Umbilical cord (tissue), 2 donors: ENCODE measurements around the gene HDLBP. TPM values are rescaled to one million over a fixed set of nuclear protein-coding genes. Genes with fewer than 3 reads are reported as not detected.
"Not testable (repeated sequence)": the region's sequence is repeated elsewhere in the genome, so short reads cannot be mapped to it uniquely, and the experiment has no call there.

Source experiments
- DNase-seq: peaks from one replicate; pipeline ENCODE4 v3.0.0-alpha.2; 2015; ENCODE audit warnings: low spot score
- total RNA-seq: library from RNA; depleted of rRNA; stranded (reverse); fragments of >200 nt; gene quantifications from one replicate; pipeline ENCODE4 v1.2.3, GENCODE V29; 2014; ENCODE audit warnings: low replicate concordance; ENCODE audit not compliant: insufficient read depth

The HDLBP gene
- total RNA-seq, 1 donor from 2014 or later = 1,280 TPM

GRCh38 chr2:241213041-241213440, 102.4 kb downstream of the HDLBP start:
- DNase-seq = no peak

- DNase-seq = no peak
Measured at GRCh38 chr2:241211276-241211675, 104.2 kb downstream of the HDLBP start.

- no peak for DNase-seq
Measured at GRCh38 chr2:241209271-241209670, 106.2 kb downstream of the HDLBP start.

GRCh38 chr2:241208058-241208457, 107.4 kb downstream of the HDLBP start:
- no peak for DNase-seq

GRCh38 chr2:241207641-241208040, 107.8 kb downstream of the HDLBP start:
- no peak for DNase-seq

- no peak for DNase-seq
Measured at GRCh38 chr2:241207151-241207550, 108.3 kb downstream of the HDLBP start.

- DNase-seq = no peak
Measured at GRCh38 chr2:241205086-241205485, 110.4 kb downstream of the HDLBP start.

- no peak for DNase-seq
Measured at GRCh38 chr2:241204490-241204889, 111.0 kb downstream of the HDLBP start.

- no peak for DNase-seq
Measured at GRCh38 chr2:241204010-241204384, 111.5 kb downstream of the HDLBP start.

GRCh38 chr2:241203218-241204009, 112.1 kb downstream of the HDLBP start:
- no peak for DNase-seq

GRCh38 chr2:241202681-241203080, 112.8 kb downstream of the HDLBP start:
- DNase-seq = no peak

GRCh38 chr2:241202268-241202585, 113.2 kb downstream of the HDLBP start:
- DNase-seq = no peak

GRCh38 chr2:241201445-241202267, 113.8 kb downstream of the HDLBP start:
- DNase-seq = no peak

GRCh38 chr2:241200822-241201395, 114.6 kb downstream of the HDLBP start:
- no peak for DNase-seq

- DNase-seq = no peak
Measured at GRCh38 chr2:241199897-241200821, 115.3 kb downstream of the HDLBP start.

GRCh38 chr2:241199286-241199685, 116.2 kb downstream of the HDLBP start:
- no peak for DNase-seq

- no peak for DNase-seq
Measured at GRCh38 chr2:241198381-241199279, 116.8 kb downstream of the HDLBP start.

GRCh38 chr2:241197947-241198346, 117.5 kb downstream of the HDLBP start:
- no peak for DNase-seq

GRCh38 chr2:241197246-241197645, 118.2 kb downstream of the HDLBP start:
- not testable (repeated sequence) for DNase-seq

GRCh38 chr2:241195506-241196130, 119.9 kb downstream of the HDLBP start:
- no peak for DNase-seq
